Kidney (tissue), 14 donors: ENCODE data around the gene C4BPA. TPM values are rescaled to one million over a fixed set of nuclear protein-coding genes. Genes with fewer than 3 reads are reported as not detected.

ENCODE experiments used
- DNase-seq, 5 donors: peaks; one replicate each; pipeline ENCODE4 v3.0.0-alpha.2; 2013 to 2020
- FAIRE-seq: peaks from 2 replicates; lab custom pipeline; 2012; peaks lifted over from hg19 to GRCh38; lab: Jason Lieb, UNC
- H3K27ac ChIP-seq, 2 donors: one replicate each; pipeline ENCODE4 v1.7.0; 2013; ENCODE audit warnings: low read depth in 2 of 2, low read length in 2 of 2, inconsistent platforms in 1 of 2
- H3K27me3 ChIP-seq: one replicate; pipeline ENCODE4 v1.7.1; 2013; ENCODE audit warnings: low read length, inconsistent platforms; ENCODE audit not compliant: control insufficient read depth, insufficient read depth
- H3K36me3 ChIP-seq, 3 donors: one replicate each; pipeline versions ENCODE4 v1.7.0 to v1.7.1; 2013; ENCODE audit warnings: low read length in 3 of 3, control low read depth in 1 of 3, inconsistent platforms in 1 of 3; ENCODE audit not compliant: insufficient read depth in 3 of 3, control insufficient read depth in 2 of 3
- H3K4me1 ChIP-seq, 3 donors: one replicate each; pipeline versions ENCODE4 v1.7.0 to v1.7.1; 2013; ENCODE audit warnings: low read length in 3 of 3, inconsistent platforms in 1 of 3, low read depth in 1 of 3; ENCODE audit not compliant: control insufficient read depth in 2 of 3, insufficient read depth in 2 of 3
- H3K4me3 ChIP-seq, 3 donors: one replicate each; pipeline versions ENCODE4 v1.7.0 to v1.8.1; 2013; ENCODE audit warnings: low read length in 3 of 3, control low read depth in 1 of 3, inconsistent platforms in 1 of 3
- H3K9ac ChIP-seq, 3 donors: one replicate each; pipeline versions ENCODE4 v1.7.0 to v1.7.1; 2013; ENCODE audit warnings: low read length in 3 of 3, control low read depth in 1 of 3, inconsistent platforms in 1 of 3
- H3K9me3 ChIP-seq, 3 donors: one replicate each; pipeline versions ENCODE4 v1.7.0 to v1.7.1; 2013; ENCODE audit warnings: low read length in 3 of 3, control low read depth in 1 of 3, inconsistent platforms in 1 of 3; ENCODE audit not compliant: control insufficient read depth in 2 of 3, insufficient read depth in 1 of 3
- CTCF ChIP-seq: IDR thresholded peaks from 3 replicates; pipeline ENCODE4 v1.5.1; 2012; ENCODE audit warnings: mild to moderate bottlenecking, moderate library complexity, borderline replicate concordance; ENCODE audit not compliant: insufficient read depth; ENCODE audit errors: extremely low read depth
- intact Hi-C: fragments of 100-400 bp; cut with DNase I; formaldehyde crosslinking; loops from one replicate; pipeline ENCODE4 v1.11.1; 2022
- polyA plus RNA-seq: library from polyadenylated mRNA; stranded (reverse); fragments of 350-450 nt; fragmentation: Illumina TruSeq; extraction: RNeasy Lipid Tissue Mini Kit (QIAGEN cat#74804); gene quantifications from one replicate; pipeline ENCODE4 v1.2.3, GENCODE V29; 2014; ENCODE audit warnings: low read depth, low replicate concordance; ENCODE audit not compliant: insufficient read depth
- total RNA-seq: library from RNA; stranded (reverse); fragmentation: NEBNext Ultra II Directional; extraction: Animal tissue kit (Norgen Biotek cat#: 25700); gene quantifications from one replicate; pipeline ENCODE4 v1.2.1, GENCODE V29; 2021
- donor health status: control.
- donor health status: control.
- donor health status: control.
- donor health status: control.
- donor health status: control.
- donor health status: DM: yes; HTN: yes; CAD: no.
- donor health status: Normal renal cell carcinoma (clear cell type).

The C4BPA gene
- total and polyA plus RNA-seq, 2 donors from 2014 or later = 45.7 TPM; not detected in 1

- no peaks in the 10 kb centered on the region for H3K9me3 ChIP-seq
- DNase-seq (no peak), FAIRE-seq (no peak)
- H3K4me1 ChIP-seq = peaks cover 0 to 21% (median 16%) of the 10 kb centered on the region in 3 donors
- TF ChIP-seq CTCF = no peak
- peaks cover 5 to 64% (median 43%) of the 10 kb centered on the region in 3 donors for H3K36me3 ChIP-seq
- no peak overlapping the region for H3K9ac ChIP-seq
- H3K27ac ChIP-seq = no peak overlapping the region
- H3K27me3 ChIP-seq = no peaks in the 10 kb centered on the region
- no peak overlapping the region for H3K4me3 ChIP-seq
- intact Hi-C loops = no loop called here
Measured at GRCh38 chr1:207063014-207063413, 41.0 kb upstream of the C4BPA start.

- peaks cover 5 to 73% (median 51%) of the 10 kb centered on the region in 3 donors for H3K36me3 ChIP-seq
- TF ChIP-seq CTCF = no peak
- FAIRE-seq = no peak
- no peaks in the 10 kb centered on the region for H3K9me3 ChIP-seq
- no peak for DNase-seq
- H3K27me3 ChIP-seq = no peaks in the 10 kb centered on the region
- H3K4me3 ChIP-seq = no peak overlapping the region
- H3K9ac ChIP-seq = no peak overlapping the region
- H3K4me1 ChIP-seq = peaks cover 0 to 19% (median 13%) of the 10 kb centered on the region in 3 donors
- peak overlapping the region in 1 of 2 donors; percentile 47 for H3K27ac ChIP-seq
- intact Hi-C loops = no loop called here
Measured at GRCh38 chr1:207064561-207064960, 39.5 kb upstream of the C4BPA start.

- intact Hi-C loops = no loop called here
- peak overlapping the region; percentile 18 to 44 for H3K27ac ChIP-seq
- H3K4me3 ChIP-seq = no peak overlapping the region
Measured at GRCh38 chr1:207067185-207067584, 36.8 kb upstream of the C4BPA start.

More at GRCh38 chr1:207067185-207067584, 36.8 kb upstream of the C4BPA start:
- DNase-seq (no peak), FAIRE-seq (no peak)
- H3K4me1 ChIP-seq = peaks cover 0 to 17% (median 13%) of the 10 kb centered on the region in 3 donors
- H3K9me3 ChIP-seq = no peaks in the 10 kb centered on the region
- no peaks in the 10 kb centered on the region for H3K27me3 ChIP-seq
- no peak overlapping the region for H3K9ac ChIP-seq
- peaks cover 7 to 74% (median 58%) of the 10 kb centered on the region in 3 donors for H3K36me3 ChIP-seq
- no peak for TF ChIP-seq CTCF
